Thoracic aorta (tissue), 2 donors: ENCODE results near the gene TMEM205. TPM values are rescaled to one million over a fixed set of nuclear protein-coding genes. Genes with fewer than 3 reads are reported as not detected.

Experiments
- ATAC-seq: fragments of 150-250 bp; one replicate; pipeline ENCODE4 v1.8.0; 2017; ENCODE audit warnings: low read depth; ENCODE audit not compliant: insufficient number of reproducible peaks, low FRiP score
- DNase-seq: peaks from one replicate; pipeline ENCODE4 v3.0.0-alpha.2; 2020; ENCODE audit warnings: low spot score
- H3K27ac ChIP-seq, 2 donors: fragments of 200-600 bp; sonication (generic); 1 replicate in 1 of 2; 2 replicates in 1 of 2; pipeline ENCODE4 v1.5.1; 2016; ENCODE audit warnings: mild to moderate bottlenecking in 2 of 2, moderate library complexity in 2 of 2
- H3K27me3 ChIP-seq: fragments of 200-600 bp; sonication (generic); replicated peaks from 2 replicates; pipeline ENCODE4 v1.6.0; 2016; ENCODE audit warnings: mild to moderate bottlenecking; ENCODE audit not compliant: insufficient read depth
- H3K36me3 ChIP-seq: fragments of 200-600 bp; sonication (generic); one replicate; pipeline ENCODE4 v1.5.1; 2016
- H3K4me1 ChIP-seq, 2 donors: fragments of 200-600 bp; sonication (generic); 1 replicate in 1 of 2; 2 replicates in 1 of 2; pipeline versions ENCODE4 v1.5.1 to v1.6.0; 2016; ENCODE audit warnings: low read depth in 2 of 2, mild to moderate bottlenecking in 1 of 2; ENCODE audit not compliant: control insufficient read depth in 1 of 2
- H3K4me3 ChIP-seq: fragments of 200-600 bp; sonication (generic); 2 replicates; pipeline ENCODE4 v1.5.1; 2016; ENCODE audit warnings: mild to moderate bottlenecking
- H3K9me3 ChIP-seq: fragments of 200-600 bp; sonication (generic); 2 replicates; pipeline ENCODE4 v1.5.1; 2016
- total RNA-seq, 2 donors: library from RNA; depleted of rRNA; stranded (reverse); fragments of >200 nt; gene quantifications; one replicate each; pipeline versions ENCODE4 v1.1.0 to v1.2.3, GENCODE V29; 2016
- TF ChIP-seq, protein P1 (sequence below): fragments of 200-600 bp; sonication (generic); IDR thresholded peaks from one replicate; pipeline ENCODE4 v1.5.1; 2019; ENCODE audit warnings: antibody characterized with exemption

TMEM205 gene
- 100 to 1,000 TPM; 103 to 144 TPM for total RNA-seq

DNA sequence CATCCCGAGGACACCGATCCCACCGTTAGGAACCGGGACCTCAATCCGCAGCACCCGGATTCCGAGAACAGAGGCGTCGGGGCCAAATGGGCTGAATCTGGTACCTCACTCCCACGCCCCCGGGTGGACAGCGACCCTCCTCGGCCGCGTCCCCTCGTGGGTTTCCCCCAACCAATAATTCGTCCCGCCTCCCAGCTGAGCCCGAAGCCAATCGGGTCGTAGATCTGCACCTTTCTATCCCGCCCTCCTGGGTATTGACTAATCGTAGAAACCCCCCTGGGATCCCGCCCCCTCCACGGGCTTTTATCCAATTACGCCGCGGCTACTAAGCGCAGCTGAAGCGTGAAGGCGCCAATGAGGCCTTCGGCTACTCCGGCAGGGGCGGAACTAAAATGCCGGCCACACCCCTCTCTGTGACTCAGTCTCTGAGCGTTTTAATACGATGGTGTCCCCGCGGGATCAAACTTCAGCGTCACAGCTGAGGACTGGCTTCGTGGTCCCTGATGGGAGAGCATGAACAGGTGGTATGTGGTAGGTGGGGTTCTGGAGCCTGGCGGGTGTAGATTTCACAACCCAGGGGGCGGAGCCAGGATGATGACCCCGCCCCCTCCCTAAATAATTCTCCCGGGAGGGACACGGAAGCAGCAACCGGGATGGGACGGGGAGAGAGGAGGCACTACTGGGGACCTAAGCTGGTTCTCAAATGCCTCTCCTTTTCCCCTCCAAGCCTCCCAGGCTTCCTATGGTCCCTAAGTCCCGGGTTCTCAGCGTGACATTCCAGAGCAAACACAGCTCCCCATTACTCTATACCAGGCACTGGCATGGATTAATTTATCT, at the start of gene TMEM205, which contains the start of gene CCDC159:
Gene TMEM205, minus strand, starts transcription at position 165 of the 837 bp plus-strand sequence. CDS start 649 bp downstream, outside the sequence.
Gene CCDC159, plus strand, starts transcription at position 416 of the 837 bp plus-strand sequence. Its CDS starts 88 bp downstream, at position 504.
- TF ChIP-seq, protein P1, sequence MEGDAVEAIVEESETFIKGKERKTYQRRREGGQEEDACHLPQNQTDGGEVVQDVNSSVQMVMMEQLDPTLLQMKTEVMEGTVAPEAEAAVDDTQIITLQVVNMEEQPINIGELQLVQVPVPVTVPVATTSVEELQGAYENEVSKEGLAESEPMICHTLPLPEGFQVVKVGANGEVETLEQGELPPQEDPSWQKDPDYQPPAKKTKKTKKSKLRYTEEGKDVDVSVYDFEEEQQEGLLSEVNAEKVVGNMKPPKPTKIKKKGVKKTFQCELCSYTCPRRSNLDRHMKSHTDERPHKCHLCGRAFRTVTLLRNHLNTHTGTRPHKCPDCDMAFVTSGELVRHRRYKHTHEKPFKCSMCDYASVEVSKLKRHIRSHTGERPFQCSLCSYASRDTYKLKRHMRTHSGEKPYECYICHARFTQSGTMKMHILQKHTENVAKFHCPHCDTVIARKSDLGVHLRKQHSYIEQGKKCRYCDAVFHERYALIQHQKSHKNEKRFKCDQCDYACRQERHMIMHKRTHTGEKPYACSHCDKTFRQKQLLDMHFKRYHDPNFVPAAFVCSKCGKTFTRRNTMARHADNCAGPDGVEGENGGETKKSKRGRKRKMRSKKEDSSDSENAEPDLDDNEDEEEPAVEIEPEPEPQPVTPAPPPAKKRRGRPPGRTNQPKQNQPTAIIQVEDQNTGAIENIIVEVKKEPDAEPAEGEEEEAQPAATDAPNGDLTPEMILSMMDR, result no peak
- ATAC-seq (peak; percentile 95), DNase-seq (peak; percentile 95)

DNA sequence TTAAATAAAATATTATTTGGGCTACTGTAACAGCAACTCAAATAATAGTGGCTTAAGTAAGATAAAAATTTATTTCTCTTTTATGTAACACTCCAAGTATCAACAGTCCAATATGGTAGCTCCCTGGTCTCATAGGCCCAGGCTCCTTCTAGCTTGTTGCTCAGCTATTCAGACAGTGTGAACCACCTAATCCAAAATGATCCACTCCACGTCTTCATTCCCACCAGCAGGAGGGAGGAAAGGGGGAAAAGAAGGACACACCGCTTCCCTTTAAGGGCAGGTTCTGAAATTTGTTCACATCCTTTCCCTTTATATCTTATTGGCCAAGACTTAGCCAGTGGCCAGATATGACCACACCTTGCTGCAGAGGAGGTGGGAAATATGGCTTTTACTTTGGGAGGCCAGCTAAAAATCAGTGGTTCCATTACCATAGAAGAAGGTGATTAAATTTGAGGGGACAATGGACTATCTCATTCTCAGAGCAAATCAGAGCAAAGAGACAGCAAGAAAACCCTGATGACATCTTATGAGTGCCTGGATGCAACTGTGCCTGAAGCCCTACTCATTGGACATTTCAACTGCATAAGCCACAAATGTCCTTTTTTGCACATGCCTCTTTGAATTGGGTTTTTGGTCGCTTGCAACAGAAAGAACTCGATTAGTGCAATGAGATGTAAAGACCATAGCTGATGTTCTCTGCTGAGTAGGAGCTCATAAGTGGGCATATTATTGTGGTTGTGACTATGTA, 45.0 kb upstream of the TMEM205 start:
- H3K36me3 ChIP-seq, result no peaks in the 10 kb centered on the region
- H3K27ac ChIP-seq, result no peak overlapping the region
- peaks cover 6% of the 10 kb centered on the region for H3K9me3 ChIP-seq
- no peak overlapping the region for H3K4me3 ChIP-seq
- no peak for DNase-seq
- TF ChIP-seq, protein P1, result no peak
- ATAC-seq, result no peak
- no peaks in the 10 kb centered on the region for H3K27me3 ChIP-seq
- no peaks in the 10 kb centered on the region for H3K4me1 ChIP-seq

More for the DNA sequence above, at the start of gene TMEM205, which contains the start of gene CCDC159:
- H3K36me3 ChIP-seq, result peaks cover 6% of the 10 kb centered on the region
- H3K4me3 ChIP-seq, result peak within 1 kb of the TSS; percentile 83
- H3K27ac ChIP-seq, result peak within 1 kb of the TSS; percentile 83 to 87
- H3K4me1 ChIP-seq, result peaks cover 18 to 37% of the 10 kb centered on the region in 2 donors
- no peaks in the 10 kb centered on the region for H3K27me3 ChIP-seq
- H3K9me3 ChIP-seq, result no peaks in the 10 kb centered on the region

DNA sequence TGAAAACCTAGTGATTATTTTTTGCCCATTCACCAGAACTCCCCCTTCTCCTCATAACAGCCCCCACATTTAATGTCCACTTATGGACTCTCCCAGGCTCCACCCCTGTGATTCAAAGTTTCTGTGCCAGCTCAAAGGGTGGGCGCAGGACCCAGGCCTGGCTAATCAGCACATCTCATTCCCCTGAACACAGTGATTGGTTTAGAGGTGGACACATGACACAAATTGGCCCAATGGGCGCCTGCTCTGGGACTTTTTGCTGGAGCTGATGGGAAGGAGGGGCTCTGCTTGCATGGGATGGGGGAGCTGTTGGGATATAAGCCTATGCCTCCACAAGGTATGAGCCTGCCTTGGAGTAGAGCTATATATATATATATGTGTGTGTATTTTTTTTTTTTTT, 44.3 kb upstream of the TMEM205 start:
- ATAC-seq (no peak), DNase-seq (no peak)
- Histone ChIP-seq H3K4me3 (no peak overlapping the region), H3K9me3 (peaks cover 6% of the 10 kb centered on the region), H3K36me3 (no peaks in the 10 kb centered on the region), H3K4me1 (no peaks in the 10 kb centered on the region), H3K27me3 (no peaks in the 10 kb centered on the region), H3K27ac (no peak overlapping the region)
- TF ChIP-seq, protein P1, result no peak

DNA sequence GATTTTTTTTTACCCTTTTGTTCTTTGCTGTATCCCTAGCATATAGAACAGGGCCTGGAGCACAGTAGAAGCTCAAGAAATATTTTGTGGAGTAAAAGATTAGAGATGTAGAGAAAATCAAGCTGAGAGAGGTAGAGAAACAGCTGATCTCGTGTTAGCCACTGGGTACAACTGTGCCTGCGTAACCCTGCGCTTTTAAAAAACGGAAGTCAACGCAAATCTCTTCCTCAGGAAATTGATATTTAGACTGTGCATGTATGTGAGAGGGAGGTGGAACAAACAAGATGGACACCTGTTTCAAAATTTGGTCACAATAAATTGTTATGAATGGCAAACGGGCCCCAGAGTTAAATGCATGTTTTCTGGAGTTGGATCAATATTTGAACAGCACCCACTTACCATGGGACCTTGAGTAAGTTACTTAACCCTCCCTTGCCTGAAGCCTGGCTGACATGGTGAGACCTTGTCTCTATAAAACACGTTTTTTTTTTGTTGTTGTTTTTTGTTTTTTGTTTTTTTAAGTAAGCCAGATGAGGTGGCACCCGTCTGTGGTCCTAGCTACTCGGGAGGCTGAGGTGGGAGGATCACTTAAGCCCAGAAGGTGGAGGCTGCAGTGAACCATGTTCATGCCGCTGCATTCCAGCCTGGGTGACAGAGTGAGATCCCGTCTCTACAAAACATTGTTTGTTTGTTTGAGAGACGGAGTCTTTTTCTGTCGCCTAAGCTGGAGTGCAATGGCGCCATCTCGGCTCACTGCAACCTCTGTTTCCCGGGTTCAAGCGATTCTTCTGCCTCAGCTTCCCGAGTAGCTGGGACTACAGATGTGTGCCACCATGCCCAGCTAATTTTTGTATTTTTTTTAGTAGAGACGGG, 41.3 kb upstream of the TMEM205 start:
- ATAC-seq (no peak), DNase-seq (no peak)
- H3K27ac ChIP-seq, result no peak overlapping the region
- peaks cover 6% of the 10 kb centered on the region for H3K9me3 ChIP-seq
- TF ChIP-seq, protein P1, result no peak
- H3K27me3 ChIP-seq, result no peaks in the 10 kb centered on the region
- H3K4me3 ChIP-seq, result no peak overlapping the region
- H3K4me1 ChIP-seq, result peaks cover 8 to 19% of the 10 kb centered on the region in 2 donors
- no peaks in the 10 kb centered on the region for H3K36me3 ChIP-seq
